Astrocyte of the cerebellum (primary cell): ENCODE measurements around the gene CHCHD4.

ENCODE experiments used
- DNase-seq: peaks from one replicate; pipeline ENCODE4 v3.0.0-alpha.2; 2011; ENCODE audit warnings: low read depth
- H3K4me3 ChIP-seq: 2 replicates; pipeline ENCODE4 v1.5.1; 2011; ENCODE audit warnings: mild to moderate bottlenecking, low read depth, low read length, moderate library complexity
- CTCF ChIP-seq: IDR thresholded peaks from 2 replicates; pipeline ENCODE4 v1.5.1; 2012; ENCODE audit warnings: low read length, low read depth, moderate library complexity, mild to moderate bottlenecking; ENCODE audit errors: missing control alignments
- in situ Hi-C: cut with HindIII; loops from 2 replicates; pipeline ENCODE4 v1.10.0; 2017; ENCODE audit warnings: low sequenced_read_pairs

The CHCHD4 gene

GRCh38 chr3:14064910-14065309, 59.8 kb downstream of the CHCHD4 start:
- DNase-seq, result no peak
- TF ChIP-seq CTCF, result no peak
- H3K4me3 ChIP-seq, result no peak overlapping the region
- in situ Hi-C loops, result no loop called here

GRCh38 chr3:14063152-14063551, 61.5 kb downstream of the CHCHD4 start:
- in situ Hi-C loops, result no loop called here
- TF ChIP-seq CTCF, result no peak
- H3K4me3 ChIP-seq, result no peak overlapping the region
- no peak for DNase-seq
